ENCODE results near the gene NUMA1. TPM values are rescaled to one million over a fixed set of nuclear protein-coding genes. Genes with fewer than 3 reads are reported as not detected.

NUMA1 gene
- total and polyA plus RNA-seq, 2 experiments from 2014 or later = 33.2 to 104 TPM

DNA sequence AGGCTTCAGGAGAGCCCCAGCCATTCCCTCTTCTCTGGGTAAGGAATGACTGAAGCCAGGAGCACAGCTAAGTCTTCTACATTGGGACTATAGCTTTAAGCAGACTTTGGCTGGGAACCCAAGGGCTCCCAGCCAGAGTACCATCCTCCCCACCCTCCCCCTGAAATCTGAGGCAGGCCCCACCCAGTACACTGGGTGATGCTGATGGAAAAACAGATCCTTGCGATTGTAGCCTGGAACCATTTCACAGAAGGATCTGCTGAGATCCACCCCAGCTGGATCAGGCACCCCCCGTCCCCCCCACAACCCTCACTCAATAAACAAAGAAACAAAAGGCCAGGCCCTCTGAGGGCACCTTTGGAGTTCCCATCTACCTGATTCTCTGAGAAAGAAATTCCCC, 41.9 kb downstream of the NUMA1 start (continued):
- TF ChIP-seq ZNF462 (CRISPR knock-in tag; IDR thresholded peaks at IDR 0.05) (no peak), NANOG (IDR thresholded peaks at IDR 0.05; ENCODE audit: borderline replicate concordance) (no peak), POLR2AphosphoS5 (IDR thresholded peaks at IDR 0.05; ENCODE audit: low read depth) (no peak)

GRCh38 chr11:72037554-72038311, 42.6 kb downstream of the NUMA1 start:
- H3K9me2 ChIP-seq (ENCODE audit: insufficient read depth) = no peaks in the 10 kb centered on the region
- peaks cover 5% of the 10 kb centered on the region for H3F3A ChIP-seq (replicated peaks; ENCODE audit: low read depth)
- no peak for DNase-seq (ENCODE audit: low spot score)
- Mint-ChIP-seq H3K4me3 (no peak overlapping the region), H3K4me1 (peaks cover 7% of the 10 kb centered on the region), H3K27me3 (ENCODE audit: insufficient read depth, low read depth, poor library complexity) (peaks cover 3% of the 10 kb centered on the region), H3K27ac (no peak overlapping the region; the same call in 1 of the 2 replicates), H3K9me3 (no peaks in the 10 kb centered on the region), H3K36me3 (ENCODE audit: low read depth) (peaks cover 20% of the 10 kb centered on the region)
- peaks cover 71% of the 10 kb centered on the region for H3K79me2 ChIP-seq (replicated peaks; ENCODE audit: insufficient read depth)
- no peaks in the 10 kb centered on the region for H3K27me3 ChIP-seq (ENCODE audit: insufficient read depth)
- H4K20me1 ChIP-seq (replicated peaks; ENCODE audit: insufficient read depth) = peaks cover 7% of the 10 kb centered on the region; the same call in 1 of the 2 replicates
- no peak overlapping the region for H3K4me2 ChIP-seq
- H2AFZ ChIP-seq = no peak overlapping the region
- no peaks in the 10 kb centered on the region; the same call in none of the 2 replicates for H3K36me3 ChIP-seq (ENCODE audit: insufficient read depth)
- H3K27ac ChIP-seq (ENCODE audit: low read depth) = no peak overlapping the region; the same call in 1 of the 2 replicates
- peaks cover 40% of the 10 kb centered on the region for H3K4me1 ChIP-seq (ENCODE audit: insufficient read depth)
- no peak overlapping the region for H3K4me3 ChIP-seq
- ATAC-seq = no peak
- TF ChIP-seq STAT1 (IDR thresholded peaks at IDR 0.05; ENCODE audit: unreplicated experiment) (no peak), ZNF462 (CRISPR knock-in tag; IDR thresholded peaks at IDR 0.05) (no peak), EZH2phosphoT487 (IDR thresholded peaks at IDR 0.05; ENCODE audit: unreplicated experiment) (no peak), JUNB (IDR thresholded peaks at IDR 0.05; ENCODE audit: unreplicated experiment) (no peak), ZNF114 (CRISPR knock-in tag; IDR thresholded peaks at IDR 0.05) (no peak)
- TF ChIP-seq, protein P1, sequence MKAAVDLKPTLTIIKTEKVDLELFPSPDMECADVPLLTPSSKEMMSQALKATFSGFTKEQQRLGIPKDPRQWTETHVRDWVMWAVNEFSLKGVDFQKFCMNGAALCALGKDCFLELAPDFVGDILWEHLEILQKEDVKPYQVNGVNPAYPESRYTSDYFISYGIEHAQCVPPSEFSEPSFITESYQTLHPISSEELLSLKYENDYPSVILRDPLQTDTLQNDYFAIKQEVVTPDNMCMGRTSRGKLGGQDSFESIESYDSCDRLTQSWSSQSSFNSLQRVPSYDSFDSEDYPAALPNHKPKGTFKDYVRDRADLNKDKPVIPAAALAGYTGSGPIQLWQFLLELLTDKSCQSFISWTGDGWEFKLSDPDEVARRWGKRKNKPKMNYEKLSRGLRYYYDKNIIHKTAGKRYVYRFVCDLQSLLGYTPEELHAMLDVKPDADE (IDR thresholded peaks at IDR 0.05) = no peak
